Measurements from ENCODE around the gene HGFAC.

The HGFAC gene

GRCh38 chr4:3475041-3475712, 33.4 kb downstream of the HGFAC start:
- no peak for TF ChIP-seq CTCF (conservative IDR thresholded peaks at IDR 0.05; ENCODE audit: low read length)
- no peak overlapping the region for H3K4me3 ChIP-seq (ENCODE audit: low read length)
- no peak for DNase-seq (ENCODE audit: low read depth)

- DNase-seq (ENCODE audit: low read depth): no peak
- no peak for TF ChIP-seq CTCF (conservative IDR thresholded peaks at IDR 0.05; ENCODE audit: low read length)
- H3K4me3 ChIP-seq (ENCODE audit: low read length): no peak overlapping the region
These were observed 34.0 kb downstream of the HGFAC start for GRCh38 chr4:3475713-3476260.

DNA sequence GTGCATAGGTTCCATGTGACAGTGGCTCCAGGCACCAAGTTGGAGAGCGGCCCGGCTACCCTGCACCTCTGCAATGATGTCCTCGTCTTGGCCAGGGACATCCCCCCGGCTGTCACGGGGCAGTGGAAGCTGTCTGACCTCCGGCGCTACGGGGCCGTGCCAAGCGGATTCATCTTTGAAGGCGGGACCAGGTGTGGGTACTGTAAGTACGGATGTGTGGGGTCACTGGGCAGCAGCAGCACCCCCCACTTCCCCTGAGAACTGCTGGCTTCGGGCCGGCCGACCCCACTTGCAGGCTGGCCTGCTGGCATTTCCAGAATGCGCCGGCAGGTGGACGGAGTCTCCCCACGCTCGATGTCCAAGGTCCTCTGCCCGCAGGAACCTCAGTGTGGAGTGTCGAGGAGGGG, 34.6 kb downstream of the HGFAC start:
- no peak for TF ChIP-seq CTCF (conservative IDR thresholded peaks at IDR 0.05; ENCODE audit: low read length)

DNA sequence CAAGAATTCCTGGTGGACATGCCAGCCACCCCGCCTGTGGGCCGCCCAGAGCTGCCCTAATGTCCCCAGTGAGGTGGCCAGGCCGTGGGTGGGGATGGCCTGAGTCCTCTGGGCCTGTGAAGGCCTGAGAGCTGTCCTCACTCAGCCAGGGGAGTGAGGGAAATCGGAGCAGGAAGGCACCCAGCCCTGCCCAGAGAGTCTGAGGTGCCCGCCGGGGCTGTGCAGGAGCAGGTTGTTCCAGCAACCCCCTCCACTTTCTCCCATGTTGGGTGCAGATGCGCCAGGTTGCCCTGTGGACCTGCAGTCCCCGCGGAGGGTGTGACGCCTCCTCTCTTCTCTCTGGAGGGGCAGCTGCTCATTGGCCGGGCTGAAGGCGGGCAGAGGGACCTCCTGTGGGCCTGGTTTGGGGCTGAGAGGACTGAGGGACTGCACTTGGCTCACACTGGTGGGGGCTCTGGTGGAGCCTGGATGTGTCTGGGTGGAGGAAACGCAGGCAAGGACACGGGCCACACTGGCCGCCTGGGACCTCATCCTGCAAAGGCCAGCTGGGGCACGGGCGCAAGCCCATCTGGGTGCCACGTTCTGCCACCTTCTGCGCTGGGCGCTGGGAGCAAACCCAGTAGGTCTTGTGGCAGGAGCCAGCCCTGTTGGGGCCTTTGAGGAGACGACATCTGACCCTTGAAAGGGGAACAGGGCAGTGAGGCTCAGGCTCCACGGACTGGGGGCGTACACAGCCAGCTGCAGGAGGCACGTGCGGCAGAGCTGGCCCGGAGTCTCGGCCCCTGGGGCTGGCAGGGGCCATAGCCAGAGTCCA, 35.4 kb downstream of the HGFAC start:
- H3K4me3 ChIP-seq (ENCODE audit: low read length): no peak overlapping the region
- TF ChIP-seq CTCF (conservative IDR thresholded peaks at IDR 0.05; ENCODE audit: low read length): no peak
- DNase-seq (ENCODE audit: low read depth): no peak

More for the DNA sequence above, 34.6 kb downstream of the HGFAC start:
- no peak overlapping the region for H3K4me3 ChIP-seq (ENCODE audit: low read length)
- DNase-seq (ENCODE audit: low read depth): no peak

DNA sequence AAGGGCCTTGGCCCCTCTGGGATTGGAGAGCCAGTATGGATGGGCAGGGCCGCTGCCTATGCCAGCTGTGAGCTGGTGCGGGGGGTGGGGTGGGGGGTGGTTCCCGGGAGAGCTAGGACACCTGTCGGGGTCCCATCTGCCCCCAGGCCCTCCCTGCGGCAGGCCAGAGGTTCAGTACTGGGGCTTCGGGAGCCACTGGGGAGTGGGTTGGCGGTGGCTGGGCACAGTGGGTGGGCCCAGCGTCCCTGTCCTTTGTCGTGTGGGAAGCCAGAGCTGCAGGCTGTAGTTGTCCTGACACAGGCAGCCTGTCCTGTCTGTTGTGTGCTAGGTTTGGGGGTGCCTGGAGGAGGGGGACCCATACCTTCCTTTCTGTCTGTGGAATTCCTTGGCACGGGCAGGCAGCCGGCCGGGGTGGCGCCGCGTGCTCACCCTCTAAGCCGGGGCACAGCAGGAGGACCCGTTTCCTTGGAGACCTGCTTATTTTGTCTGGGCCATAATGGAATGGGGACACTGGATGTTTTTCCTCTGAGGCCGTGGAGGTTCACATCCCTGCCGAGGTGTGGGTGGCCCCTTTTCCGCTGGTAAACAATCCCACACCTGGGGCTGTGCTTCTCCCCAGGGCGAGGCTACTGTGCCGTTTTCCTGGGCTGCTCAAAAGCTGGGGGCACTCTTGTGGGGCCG, 36.1 kb downstream of the HGFAC start:
- DNase-seq (ENCODE audit: low read depth): no peak
- TF ChIP-seq CTCF (conservative IDR thresholded peaks at IDR 0.05; ENCODE audit: low read length): no peak
- H3K4me3 ChIP-seq (ENCODE audit: low read length): no peak overlapping the region

- no peak overlapping the region for H3K4me3 ChIP-seq (ENCODE audit: low read length)
- no peak for DNase-seq (ENCODE audit: low read depth)
- no peak for TF ChIP-seq CTCF (conservative IDR thresholded peaks at IDR 0.05; ENCODE audit: low read length)
These were observed 36.9 kb downstream of the HGFAC start for GRCh38 chr4:3478446-3479357.
